Spleen (tissue), 11 donors: ENCODE results near the gene NDUFS4. TPM values are rescaled to one million over a fixed set of nuclear protein-coding genes. Genes with fewer than 3 reads are reported as not detected.
"Not testable (repeated sequence)": the region's sequence is repeated elsewhere in the genome, so short reads cannot be mapped to it uniquely, and the experiment has no call there.

Experiments
- DNase-seq: peaks from one replicate; pipeline ENCODE4 v3.0.0-alpha.2; 2020
- H3K27ac ChIP-seq, 8 donors: fragments of 200-600 bp; sonication (generic) in 7 of 8; 1 replicate in 4 of 8; 2 replicates in 4 of 8; pipeline versions ENCODE4 v1.5.0 to v1.8.0; 2016 to 2021; ENCODE audit warnings: inconsistent platforms in 4 of 8, mild to moderate bottlenecking in 4 of 8, moderate library complexity in 1 of 8
- H3K27me3 ChIP-seq, 7 donors: fragments of 200-600 bp; sonication (generic) in 6 of 7; replicated peaks in 1 of 7; 1 replicate in 4 of 7; 2 replicates in 3 of 7; pipeline versions ENCODE4 v1.5.0 to v1.8.0; 2016 to 2021; ENCODE audit warnings: inconsistent platforms in 3 of 7, mild to moderate bottlenecking in 1 of 7
- H3K36me3 ChIP-seq, 6 donors: fragments of 200-600 bp; sonication (generic) in 5 of 6; 1 replicate in 4 of 6; 2 replicates in 2 of 6; pipeline versions ENCODE4 v1.5.0 to v1.8.0; 2016 to 2021; ENCODE audit warnings: inconsistent platforms in 2 of 6
- H3K4me1 ChIP-seq, 6 donors: fragments of 200-600 bp; sonication (generic) in 5 of 6; 1 replicate in 3 of 6; 2 replicates in 3 of 6; pipeline versions ENCODE4 v1.5.0 to v1.8.0; 2016 to 2021; ENCODE audit warnings: inconsistent platforms in 3 of 6
- H3K4me3 ChIP-seq, 8 donors: fragments of 200-600 bp; sonication (generic) in 7 of 8; 1 replicate in 4 of 8; 2 replicates in 4 of 8; pipeline versions ENCODE4 v1.5.0 to v1.8.0; 2016 to 2021; ENCODE audit warnings: inconsistent platforms in 4 of 8, mild to moderate bottlenecking in 4 of 8, moderate library complexity in 2 of 8
- H3K9me3 ChIP-seq, 8 donors: fragments of 200-600 bp; sonication (generic) in 7 of 8; 1 replicate in 4 of 8; 2 replicates in 4 of 8; pipeline versions ENCODE4 v1.5.0 to v1.8.0; 2016 to 2021; ENCODE audit warnings: inconsistent platforms in 4 of 8
- CTCF ChIP-seq, 11 experiments: fragments of 200-600 bp in 7 of 11; fragments of 450-650 bp in 4 of 11; sonication (generic) in 4 of 11; IDR thresholded peaks in 8 of 11; conservative IDR thresholded peaks in 3 of 11; 1 replicate in 7 of 11; 2 replicates in 4 of 11; pipeline versions ENCODE4 v1.4.0 to v1.8.0; 2016 to 2021; ENCODE audit warnings: antibody characterized with exemption in 11 of 11, inconsistent platforms in 4 of 11, mild to moderate bottlenecking in 1 of 11
- POLR2A ChIP-seq, 3 donors: fragments of 450-650 bp; IDR thresholded peaks; one replicate each; pipeline ENCODE4 v1.5.1; 2017; ENCODE audit warnings: antibody characterized with exemption in 3 of 3, mild to moderate bottlenecking in 1 of 3
- POLR2AphosphoS5 ChIP-seq, 3 donors: sonication (generic); formaldehyde crosslinking; IDR thresholded peaks; one replicate each; pipeline ENCODE4 v1.5.1; 2017; ENCODE audit warnings: antibody characterized with exemption in 3 of 3
- WGBS, 5 donors: extraction: QIAGEN DNeasy Blood & Tissue Kit in 3 of 5; methylation state at CpG; one replicate each; pipeline versions ENCODE4 v1.1.5 to v1.1.7; 2013 to 2018; 5-methylcytosine and 5-hydroxymethylcytosine counted together
- intact Hi-C: fragments of 100-400 bp; cut with DNase I; formaldehyde crosslinking; loops from one replicate; pipeline ENCODE4 v1.15.0; 2023; ENCODE audit warnings: low total_unique reads
- polyA plus RNA-seq, 3 donors: library from polyadenylated mRNA; stranded (reverse); fragments of 200-250 nt; gene quantifications; one replicate each; pipeline ENCODE4 v1.2.1, GENCODE V29; 2013
- total RNA-seq, 7 donors: library from RNA; depleted of rRNA in 3 of 7; stranded (reverse); fragments of >200 nt in 3 of 7; fragmentation: NEBNext Ultra II Directional in 4 of 7; extraction: Animal tissue kit (Norgen Biotek cat#: 25700) in 4 of 7; gene quantifications; one replicate each; pipeline versions ENCODE4 v1.1.0 to v1.2.1, GENCODE V29; 2016 to 2021
- donor health status: healthy with polysubstance abuse.
- donor health status: DM: no; HTN: no; CAD: no; lungs with moderate emphysema.
- donor health status: DM: no; HTN: no; CAD: no.
- donor health status: Bipolar disorder and iron deficiency.
- donor health status: healthy.
- donor health status: DM: no; HTN: no; CAD: no.
- donor health status: DM: yes; HTN: yes; CAD: no.

NDUFS4 gene
- total and polyA plus RNA-seq, 10 donors: 35.4 to 59.4 (median 47.2) TPM

DNA sequence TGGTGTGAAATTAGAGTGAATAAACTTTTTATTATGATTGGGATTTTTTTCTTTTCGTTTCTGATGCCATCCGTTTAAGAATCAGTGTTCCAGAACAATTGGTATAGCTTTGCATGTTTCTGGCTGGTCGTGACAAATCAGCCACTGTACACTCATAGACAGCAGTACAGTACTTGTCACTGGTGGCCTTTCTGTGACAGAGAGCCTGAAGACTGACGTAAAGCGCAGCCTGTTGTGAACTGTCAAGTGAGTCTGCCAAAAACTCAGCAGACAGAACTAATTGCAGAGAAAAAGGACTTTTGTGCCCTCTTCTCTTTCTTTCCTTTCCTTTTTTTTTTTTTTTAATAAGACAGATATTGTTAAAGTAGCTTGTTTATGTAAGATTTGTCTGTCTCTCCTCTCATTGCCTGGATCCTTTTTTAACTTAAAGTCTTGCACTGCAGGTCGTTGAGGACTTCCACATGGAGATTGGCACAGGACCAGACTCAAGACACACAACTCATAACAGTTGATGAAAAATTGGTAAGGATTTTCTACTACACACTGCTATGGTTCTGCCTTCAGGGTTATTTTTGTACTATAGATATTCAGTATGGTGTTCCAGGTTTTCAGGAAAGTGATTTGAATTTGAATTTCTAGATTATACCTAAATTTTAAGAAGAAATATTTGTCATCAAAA, 42.7 kb downstream of the NDUFS4 start:
- no peak for DNase-seq
- Histone ChIP-seq H3K27me3 (no peaks in the 10 kb centered on the region), H3K4me1 (peaks cover 0 to 10% (median 0%) of the 10 kb centered on the region in 6 donors), H3K4me3 (no peak overlapping the region), H3K9me3 (peaks cover 0 to 9% (median 5%) of the 10 kb centered on the region in 8 donors), H3K36me3 (peaks cover 0 to 44% (median 25%) of the 10 kb centered on the region in 6 donors), H3K27ac (no peak overlapping the region)
- WGBS, 5 donors: 64 to 75% (median 72%) methylated on average over 6 of the region's 6 CpGs
- TF ChIP-seq CTCF (IDR thresholded peaks at IDR 0.05 in 8 of 11, conservative IDR thresholded peaks at IDR 0.05 in 3 of 11) (no peak), POLR2AphosphoS5 (IDR thresholded peaks at IDR 0.05) (peak in 1 of 3 donors; percentile 5), POLR2A (IDR thresholded peaks at IDR 0.05) (no peak)
- intact Hi-C loops: no loop called here

- no peaks in the 10 kb centered on the region for H3K27me3 ChIP-seq
- no peak for TF ChIP-seq POLR2AphosphoS5 (IDR thresholded peaks at IDR 0.05)
- no peak for TF ChIP-seq CTCF (IDR thresholded peaks at IDR 0.05 in 8 of 11, conservative IDR thresholded peaks at IDR 0.05 in 3 of 11)
- no peak for TF ChIP-seq POLR2A (IDR thresholded peaks at IDR 0.05)
- intact Hi-C loops: no loop called here
- no peak overlapping the region for H3K27ac ChIP-seq
- DNase-seq: no peak
- WGBS, 5 donors: 85 to 98% (median 92%) methylated on average over 2 of the region's 2 CpGs
- H3K4me3 ChIP-seq: no peak overlapping the region
- peaks cover 0 to 10% (median 0%) of the 10 kb centered on the region in 6 donors for H3K4me1 ChIP-seq
- H3K36me3 ChIP-seq: peaks cover 0 to 56% (median 25%) of the 10 kb centered on the region in 6 donors
- H3K9me3 ChIP-seq: peaks cover 0 to 4% (median under 1%) of the 10 kb centered on the region in 8 donors
Measured at GRCh38 chr5:53604309-53604708, 43.9 kb downstream of the NDUFS4 start.

GRCh38 chr5:53607886-53608285, 47.4 kb downstream of the NDUFS4 start:
- peaks cover 0 to 6% (median 0%) of the 10 kb centered on the region in 6 donors for H3K4me1 ChIP-seq
- no peak overlapping the region for H3K4me3 ChIP-seq
- 96 to 100% (median 99%) methylated on average over 2 of the region's 2 CpGs for WGBS, 5 donors
- H3K27me3 ChIP-seq: no peaks in the 10 kb centered on the region
- peaks cover 0 to 66% (median 25%) of the 10 kb centered on the region in 6 donors for H3K36me3 ChIP-seq
- no peak overlapping the region for H3K27ac ChIP-seq
- no peak for TF ChIP-seq POLR2AphosphoS5 (IDR thresholded peaks at IDR 0.05)
- no peak for TF ChIP-seq CTCF (IDR thresholded peaks at IDR 0.05 in 8 of 11, conservative IDR thresholded peaks at IDR 0.05 in 3 of 11)
- no peak for TF ChIP-seq POLR2A (IDR thresholded peaks at IDR 0.05)
- intact Hi-C loops: no loop called here
- DNase-seq: no peak
- H3K9me3 ChIP-seq: no peaks in the 10 kb centered on the region

- 74 to 99% (median 96%) methylated on average over 4 of the region's 4 CpGs for WGBS, 5 donors
- H3K27me3 ChIP-seq, H3K4me3 ChIP-seq, H3K27ac ChIP-seq, intact Hi-C loops, DNase-seq, H3K9me3 ChIP-seq, H3K4me1 ChIP-seq: not testable (repeated sequence)
- H3K36me3 ChIP-seq: peaks cover 0 to 62% (median 23%) of the 10 kb centered on the region in 6 donors
Measured at GRCh38 chr5:53608897-53609296, 48.5 kb downstream of the NDUFS4 start.
